Stimulated activated naive CD4-positive, alpha-beta T cell (primary cell): ENCODE measurements around the gene TBXT.
"Not testable (repeated sequence)": the region's sequence is repeated elsewhere in the genome, so short reads cannot be mapped to it uniquely, and the experiment has no call there.

Experiments
- DNase-seq, 6 experiments: peaks; one replicate each; lab custom pipeline; 2025; lab: John Stamatoyannopoulos, UW

The TBXT gene

DNA sequence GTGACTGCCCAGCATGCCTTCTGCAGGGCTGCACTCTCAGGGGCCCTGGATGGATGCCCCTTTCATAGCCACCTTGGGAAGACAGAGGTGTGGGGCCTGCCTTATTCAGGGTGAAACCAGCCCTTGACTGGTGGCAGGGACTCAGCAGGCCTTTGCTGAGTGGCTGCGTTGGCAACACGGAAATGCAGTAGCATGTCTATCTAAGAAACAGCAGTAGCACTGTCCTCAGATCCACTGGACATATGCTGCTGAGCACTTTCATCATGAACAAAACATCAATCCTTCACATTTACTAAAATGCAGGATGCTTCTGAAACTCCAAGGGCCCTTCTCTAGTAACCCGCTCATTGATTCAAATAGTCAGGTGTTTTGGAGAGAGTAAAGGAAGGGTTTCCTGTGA, 4.9 kb upstream of the TBXT start:
- DNase-seq: no peak

GRCh38 chr6:166169549-166170421, 2.1 kb upstream of the TBXT start:
- no peak for DNase-seq

DNA sequence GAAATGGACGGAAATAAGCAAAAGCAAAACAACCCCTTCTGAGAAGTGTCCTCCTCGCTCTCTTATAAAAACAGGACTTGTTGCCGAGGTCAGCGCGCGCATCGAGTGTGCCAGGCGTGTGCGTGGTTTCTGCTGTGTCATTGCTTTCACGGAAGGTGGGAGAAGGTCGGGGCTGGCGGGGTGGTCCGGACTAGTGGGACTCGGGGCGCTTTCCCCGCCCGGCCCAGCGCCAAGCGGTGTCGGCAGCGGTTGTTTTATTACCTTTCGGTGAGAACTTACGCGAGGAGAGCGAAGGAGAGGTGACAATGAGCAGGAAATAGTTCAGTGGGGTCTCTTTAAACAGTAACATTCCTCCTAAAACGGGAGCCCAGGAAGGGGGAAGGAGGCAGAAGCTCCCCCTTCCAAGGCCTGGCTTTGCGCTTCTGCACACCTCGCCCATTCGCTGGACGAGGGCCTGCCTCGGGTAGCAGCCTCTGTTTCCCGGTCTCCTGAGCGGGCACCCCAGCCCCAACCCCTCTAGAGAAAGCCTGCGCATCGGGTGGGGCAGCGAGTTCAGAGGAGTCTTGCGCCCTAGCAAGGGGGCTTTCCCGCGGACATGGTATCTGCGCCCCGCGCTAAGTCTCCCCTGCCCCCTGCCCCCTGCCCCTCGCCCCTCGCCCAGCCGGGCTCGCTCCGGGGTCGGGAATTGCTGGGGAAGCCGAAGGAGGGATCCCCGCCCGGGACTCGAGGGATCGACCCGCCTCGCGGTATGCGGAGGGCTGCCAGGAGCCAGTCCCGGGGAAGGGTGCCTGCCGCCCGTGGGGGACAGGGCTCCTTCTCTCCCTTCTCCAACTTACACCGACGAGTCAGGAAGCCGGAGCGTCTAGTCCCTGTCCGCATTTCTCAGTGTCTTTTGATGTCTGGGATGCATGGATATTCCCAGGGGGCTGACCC, 1.2 kb upstream of the TBXT start:
- no peak for DNase-seq

GRCh38 chr6:166167258-166167731, 356 bp downstream of the TBXT start:
- DNase-seq: no peak

DNA sequence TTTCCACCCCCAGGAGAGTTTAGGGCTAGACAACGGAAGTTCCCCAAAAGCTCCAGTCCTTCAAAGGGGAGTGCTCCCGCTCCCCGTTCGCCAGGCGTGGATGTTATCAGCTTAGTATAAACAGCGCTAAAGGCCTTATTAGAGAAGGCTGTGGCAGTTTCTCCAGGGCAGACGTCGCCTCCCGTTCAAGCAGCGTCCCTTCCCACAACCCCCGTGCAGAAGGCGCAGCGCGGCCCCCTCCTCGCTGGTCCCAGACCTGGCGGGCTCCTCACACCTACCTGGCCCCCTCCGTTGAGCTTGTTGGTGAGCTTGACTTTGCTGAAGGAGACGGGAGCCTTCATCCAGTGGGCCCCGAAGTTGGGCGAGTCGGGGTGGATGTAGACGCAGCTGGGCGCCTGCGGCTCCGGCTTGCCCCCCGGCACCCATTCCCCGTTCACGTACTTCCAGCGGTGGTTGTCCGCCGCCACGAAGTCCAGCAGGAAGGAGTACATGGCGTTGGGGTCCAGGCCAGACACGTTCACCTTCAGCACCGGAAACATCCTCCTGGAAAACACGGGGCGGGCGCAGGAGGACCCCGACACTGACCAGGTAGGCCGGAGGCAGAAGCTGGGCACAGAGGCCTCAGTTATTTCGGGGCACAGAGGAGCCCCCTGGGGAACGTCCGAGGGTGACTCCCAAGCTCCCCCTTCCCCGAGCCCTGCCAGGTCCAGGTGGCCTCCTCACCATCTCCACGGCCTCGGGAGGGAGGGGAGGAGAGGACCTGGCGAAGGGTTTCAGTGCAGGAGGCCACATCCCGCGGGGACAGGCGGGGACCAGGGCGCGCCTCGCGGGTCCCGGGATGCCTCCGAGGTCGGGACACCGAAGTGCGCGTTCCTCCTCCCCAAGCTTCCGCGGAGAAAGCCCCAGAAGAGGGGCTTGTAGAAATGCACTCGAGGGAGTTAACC, 1.1 kb downstream of the TBXT start:
- DNase-seq: no peak

DNA sequence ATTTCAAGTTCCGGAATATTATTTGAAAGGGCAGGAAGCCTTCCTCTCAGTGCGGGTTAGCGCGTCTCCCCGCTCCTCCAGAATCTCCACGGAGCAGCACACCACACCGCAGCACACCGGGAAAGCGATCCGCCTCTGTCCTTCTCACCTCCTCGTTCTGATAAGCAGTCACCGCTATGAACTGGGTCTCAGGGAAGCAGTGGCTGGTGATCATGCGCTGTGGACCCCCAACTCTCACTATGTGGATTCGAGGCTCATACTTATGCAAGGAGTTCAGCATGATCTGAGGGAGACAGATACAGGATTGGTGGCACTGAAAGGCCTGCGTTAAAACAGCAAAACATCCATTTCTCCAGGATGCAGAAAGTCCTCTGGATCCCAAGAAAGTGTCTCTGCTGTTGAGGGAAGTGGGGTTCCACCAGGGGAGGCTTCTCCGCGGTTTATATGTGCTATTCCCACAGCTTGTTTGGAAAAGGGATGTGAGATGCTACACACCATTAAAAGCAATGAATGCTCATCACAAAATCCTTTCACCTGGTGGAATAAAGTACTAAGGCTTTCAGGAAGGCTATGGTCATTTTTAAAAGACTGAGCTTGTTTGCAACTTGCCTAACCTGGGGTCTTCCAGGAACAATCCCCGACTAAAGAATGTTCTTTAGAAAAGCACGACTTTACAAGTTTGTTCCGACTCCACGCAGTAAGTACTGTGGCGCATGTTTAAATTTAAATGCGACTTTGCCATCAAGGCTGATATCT, 1.9 kb downstream of the TBXT start:
- no peak for DNase-seq

DNA sequence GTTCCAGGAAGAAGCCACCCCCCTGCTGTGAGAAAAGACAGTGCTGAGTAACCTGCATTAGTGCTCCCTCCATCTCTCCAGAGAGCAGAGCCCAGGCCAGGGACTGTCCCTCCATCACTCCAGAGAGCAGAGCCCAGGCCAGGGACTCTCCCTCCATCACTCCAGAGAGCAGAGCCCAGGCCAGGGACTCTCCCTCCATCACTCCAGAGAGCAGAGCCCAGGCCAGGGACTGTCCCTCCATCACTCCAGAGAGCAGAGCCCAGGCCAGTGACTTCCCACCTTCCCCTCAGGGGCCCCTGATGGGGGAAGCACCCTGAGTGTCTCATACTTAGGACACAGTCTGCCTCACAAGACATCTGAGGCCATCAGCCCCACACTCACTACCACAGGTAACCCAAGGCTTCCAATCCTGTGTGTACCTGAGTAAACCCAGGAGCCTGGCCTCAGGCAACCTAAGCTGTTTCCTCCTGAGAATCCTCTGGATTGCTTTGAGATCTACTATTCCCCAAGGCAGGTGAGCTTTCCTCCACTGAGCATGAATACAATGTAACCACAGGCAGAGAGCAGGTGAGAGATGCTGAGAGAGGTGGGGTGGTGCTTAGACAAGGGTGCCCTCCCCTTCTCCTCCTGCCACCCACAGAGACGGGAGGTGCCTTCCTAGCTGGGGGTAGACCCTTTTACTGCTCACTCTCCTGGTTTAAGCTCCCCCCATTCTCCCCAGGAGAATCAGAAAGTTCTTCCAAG, 4.9 kb downstream of the TBXT start:
- no peak for DNase-seq

GRCh38 chr6:166157930-166158617, 9.6 kb downstream of the TBXT start:
- no peak for DNase-seq

- no peak for DNase-seq
These were observed 10.7 kb downstream of the TBXT start for GRCh38 chr6:166156942-166157341.

GRCh38 chr6:166153966-166154365, 13.7 kb downstream of the TBXT start:
- no peak for DNase-seq

GRCh38 chr6:166152660-166153059, 15.0 kb downstream of the TBXT start:
- DNase-seq: no peak

GRCh38 chr6:166151798-166152197, 15.9 kb downstream of the TBXT start:
- DNase-seq: no peak

DNA sequence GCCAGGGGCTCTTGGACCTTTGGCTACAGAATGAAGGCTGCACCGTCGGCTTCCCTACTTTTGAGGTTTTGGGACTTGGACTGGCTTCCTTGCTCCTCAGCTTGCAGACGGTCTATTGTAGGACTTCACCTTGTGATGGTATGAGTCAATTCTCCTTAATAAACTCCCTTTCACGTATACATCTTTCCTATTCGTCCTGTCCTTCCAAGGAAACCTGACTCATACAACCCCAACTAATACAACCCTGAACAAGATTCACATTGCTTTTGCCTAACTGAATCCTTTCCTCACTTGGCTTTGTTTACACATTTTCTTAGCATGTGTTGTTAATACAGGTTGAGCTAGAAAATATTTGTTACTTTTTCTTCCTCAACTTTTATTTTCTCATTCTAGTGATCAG, 21.9 kb downstream of the TBXT start:
- DNase-seq: no peak

- no peak for DNase-seq
These were observed 24.6 kb downstream of the TBXT start for GRCh38 chr6:166143011-166143410.

DNA sequence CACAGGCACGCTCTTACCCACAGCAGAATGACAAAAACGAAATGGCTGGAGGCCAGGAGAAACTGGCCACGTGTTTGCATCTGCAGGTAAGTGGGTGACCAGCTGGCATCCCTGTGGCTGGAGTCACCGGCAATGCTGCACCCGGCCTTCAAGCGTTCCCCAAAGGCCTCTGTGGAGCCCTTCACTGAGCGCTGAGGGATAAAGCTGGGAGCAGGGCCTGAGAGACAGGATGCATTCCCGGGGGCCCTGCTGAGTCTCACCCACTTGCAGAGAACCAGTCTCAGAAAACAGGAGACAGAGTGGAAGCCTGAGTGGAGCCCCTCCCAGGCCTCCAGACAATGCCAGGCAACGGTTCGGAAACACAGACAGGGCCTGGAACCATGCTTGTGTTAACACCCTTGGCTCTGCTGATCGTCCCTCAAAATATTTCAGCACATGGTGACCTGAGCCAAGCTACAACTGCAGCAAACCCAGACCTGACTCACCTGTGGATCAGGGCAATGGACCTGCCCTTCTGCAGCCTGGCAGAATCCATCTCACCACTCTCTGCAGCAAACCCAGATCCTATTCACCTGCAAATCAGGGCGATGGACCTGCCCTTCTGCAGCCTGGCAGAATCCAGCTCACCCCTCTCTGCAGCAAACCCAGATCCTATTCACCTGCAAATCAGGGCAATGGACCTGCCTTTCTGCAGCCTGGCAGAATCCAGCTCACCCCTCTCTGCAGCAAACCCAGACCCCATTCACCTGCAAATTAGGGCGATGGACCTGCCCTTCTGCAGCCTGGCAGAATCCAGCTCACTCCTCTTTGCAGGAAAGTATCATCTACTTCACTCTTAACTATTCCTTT, 39.8 kb downstream of the TBXT start:
- DNase-seq: no peak

DNA sequence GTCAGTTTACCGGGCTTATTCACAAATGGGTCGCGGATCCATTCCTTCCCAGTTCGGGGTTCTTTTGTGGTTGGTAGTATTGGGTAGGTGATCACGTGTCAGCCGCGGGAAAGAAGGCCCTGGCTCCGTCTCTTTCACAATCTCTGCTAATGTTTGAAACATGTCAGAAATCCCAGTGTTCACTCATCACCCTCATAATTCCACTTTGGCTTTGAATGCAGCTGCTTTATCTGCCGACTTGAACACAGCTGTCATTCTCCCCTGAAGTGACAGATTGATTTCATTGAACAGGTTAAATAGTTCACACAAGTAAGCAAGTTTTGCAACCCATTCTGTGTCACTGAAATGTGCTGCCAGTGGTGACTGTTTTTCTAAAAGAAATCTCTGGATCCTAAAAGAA, 44.5 kb downstream of the TBXT start:
- DNase-seq: not testable (repeated sequence)

DNA sequence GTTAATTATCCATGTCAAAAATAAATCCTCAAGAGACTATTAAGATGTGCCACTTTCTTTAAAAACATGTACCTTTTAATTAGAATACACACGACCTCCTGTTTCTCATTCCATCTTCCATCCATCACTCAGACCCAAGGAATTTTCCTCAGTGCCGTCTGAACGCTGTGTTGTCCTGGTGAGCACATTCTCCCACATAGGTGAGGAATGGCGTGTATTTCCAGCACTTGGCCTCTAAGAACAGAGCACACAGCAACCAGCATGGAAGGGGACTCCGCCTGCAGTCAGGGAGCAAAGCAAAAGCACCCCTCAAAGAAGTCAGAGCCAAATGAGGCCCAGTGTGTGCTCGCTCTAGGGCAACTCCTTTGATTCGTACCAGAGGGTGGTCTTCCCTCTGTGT, 45.9 kb downstream of the TBXT start:
- DNase-seq: no peak

DNA sequence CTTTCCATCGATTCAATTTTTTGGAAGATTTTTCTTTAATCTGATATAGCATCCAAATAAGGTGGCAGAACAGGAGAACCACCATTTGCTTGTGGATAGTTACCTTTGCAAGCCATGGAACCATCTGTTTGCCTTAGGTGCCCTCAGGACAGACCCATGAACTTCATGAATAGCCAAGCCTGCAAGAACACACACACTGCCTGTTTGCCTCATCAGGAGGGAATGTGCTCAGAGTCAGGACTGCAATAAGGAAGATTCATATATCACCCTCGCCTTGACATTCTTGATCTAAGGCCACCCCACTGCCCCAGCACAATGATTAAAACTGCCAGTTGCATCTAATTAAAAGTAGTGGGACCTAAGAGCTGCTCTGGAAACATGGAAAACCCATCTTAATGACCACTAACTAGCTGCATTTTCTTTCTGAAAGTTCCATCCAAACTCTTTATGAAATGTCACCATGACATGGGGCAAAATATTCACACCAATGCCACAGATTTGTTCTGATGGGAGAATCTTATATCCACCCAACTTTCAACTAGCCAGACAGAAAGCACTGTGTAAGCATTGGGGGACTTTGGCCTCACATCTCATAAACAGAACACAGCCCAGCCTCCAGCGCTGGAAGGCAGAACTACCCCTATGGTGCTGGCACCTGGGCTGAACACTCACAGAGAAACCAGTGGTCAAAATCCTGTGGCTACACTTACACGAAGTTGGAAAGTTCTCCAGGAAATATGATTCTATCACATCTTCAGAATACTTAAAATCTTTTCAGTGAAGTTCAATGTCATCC, 48.3 kb downstream of the TBXT start:
- no peak for DNase-seq
